ENCODE measurements around the gene EPHB6.

The EPHB6 gene

GRCh38 chr7:142878315-142878714 is 23.4 kb downstream of the EPHB6 start:
- no peak for DNase-seq

- no peak for DNase-seq
These were observed 24.2 kb downstream of the EPHB6 start for GRCh38 chr7:142879060-142879459.

- DNase-seq = no peak
These were observed 26.1 kb downstream of the EPHB6 start for GRCh38 chr7:142880876-142881505.

GRCh38 chr7:142881586-142882337 is 26.9 kb downstream of the EPHB6 start:
- no peak for DNase-seq

- no peak for DNase-seq
These were observed 27.4 kb downstream of the EPHB6 start for GRCh38 chr7:142882338-142882678.

GRCh38 chr7:142883145-142883544 is 28.3 kb downstream of the EPHB6 start:
- DNase-seq = no peak

- no peak for DNase-seq
These were observed 28.9 kb downstream of the EPHB6 start for GRCh38 chr7:142883571-142884285.

GRCh38 chr7:142884286-142884640 is 29.4 kb downstream of the EPHB6 start:
- no peak for DNase-seq

- DNase-seq = no peak
These were observed 30.7 kb downstream of the EPHB6 start, which contains the start of gene TRPV6 for GRCh38 chr7:142885311-142886230. TRPV6 (minus strand) TSS chr7:142885745.

- no peak for DNase-seq
These were observed 32.0 kb downstream of the EPHB6 start for GRCh38 chr7:142886866-142887265.

GRCh38 chr7:142887282-142888015 is 32.6 kb downstream of the EPHB6 start:
- no peak for DNase-seq

- DNase-seq = no peak
These were observed 34.9 kb downstream of the EPHB6 start for GRCh38 chr7:142889816-142890215.

GRCh38 chr7:142890874-142891485 is 36.1 kb downstream of the EPHB6 start:
- DNase-seq = no peak

- no peak for DNase-seq
These were observed 36.7 kb downstream of the EPHB6 start for GRCh38 chr7:142891490-142892082.

- no peak for DNase-seq
These were observed 38.1 kb downstream of the EPHB6 start for GRCh38 chr7:142892951-142893350.

- DNase-seq = no peak
These were observed 39.5 kb downstream of the EPHB6 start for GRCh38 chr7:142894112-142894984.

GRCh38 chr7:142894985-142895593 is 40.2 kb downstream of the EPHB6 start:
- no peak for DNase-seq

- DNase-seq = no peak
These were observed 41.3 kb downstream of the EPHB6 start for GRCh38 chr7:142896151-142896550.

- no peak for DNase-seq
These were observed 42.0 kb downstream of the EPHB6 start for GRCh38 chr7:142896741-142897379.
